GM18520 (cell line): ENCODE data around the gene CWC27.

Source experiments
- ATAC-seq: cut with Tn5 transposase; IDR thresholded peaks from one replicate; pipeline ENCODE4 v1.9.1; 2021; ENCODE audit not compliant: unreplicated experiment

Gene CWC27

GRCh38 chr5:65065001-65065511 lies 296.3 kb downstream of the CWC27 start:
- no peak for ATAC-seq

- ATAC-seq, result peak; percentile 83
Observed at GRCh38 chr5:65066387-65067146, 297.8 kb downstream of the CWC27 start.

GRCh38 chr5:65067147-65067506 lies 298.4 kb downstream of the CWC27 start:
- ATAC-seq, result no peak
